GM23338 (cell line): ENCODE results near the gene ADCY3. TPM values are rescaled to one million over a fixed set of nuclear protein-coding genes. Genes with fewer than 3 reads are reported as not detected.

Experiments used
- ATAC-seq: fragments of 200-7000 bp; cut with Tn5 transposase; 3 replicates; pipeline ENCODE4 v1.9.1; 2020
- DNase-seq: peaks from one replicate; pipeline ENCODE4 v3.0.0-alpha.2; 2015; ENCODE audit warnings: low spot score
- H2AFZ ChIP-seq: fragments of 200-600 bp; sonication (generic); 2 replicates; pipeline ENCODE4 v1.8.0; 2016; ENCODE audit warnings: antibody characterized with exemption, mild to moderate bottlenecking, moderate library complexity
- H3F3A ChIP-seq: fragments of 200-600 bp; sonication (generic); replicated peaks from 2 replicates; pipeline ENCODE4 v1.8.0; 2017; ENCODE audit warnings: antibody characterized with exemption, mixed run types, low read depth
- H3K27ac ChIP-seq: fragments of 200-600 bp; sonication (generic); 2 replicates; pipeline ENCODE4 v1.6.1; 2016; ENCODE audit warnings: low read depth
- H3K27me3 ChIP-seq: fragments of 200-600 bp; sonication (generic); 2 replicates; pipeline ENCODE4 v1.8.0; 2016; ENCODE audit warnings: mild to moderate bottlenecking, mixed run types, moderate library complexity; ENCODE audit not compliant: insufficient read depth
- H3K36me3 ChIP-seq: fragments of 200-600 bp; sonication (generic); 2 replicates; pipeline ENCODE4 v1.8.0; 2016; ENCODE audit warnings: mild to moderate bottlenecking; ENCODE audit not compliant: insufficient read depth
- H3K4me1 ChIP-seq: fragments of 200-600 bp; sonication (generic); 2 replicates; pipeline ENCODE4 v1.8.0; 2016; ENCODE audit warnings: mild to moderate bottlenecking, moderate library complexity; ENCODE audit not compliant: insufficient read depth
- H3K4me2 ChIP-seq: fragments of 200-600 bp; sonication (generic); 2 replicates; pipeline ENCODE4 v1.7.1; 2017; ENCODE audit warnings: mixed run types
- H3K4me3 ChIP-seq: fragments of 200-600 bp; sonication (generic); 2 replicates; pipeline ENCODE4 v1.6.1; 2016; ENCODE audit warnings: mixed run types
- H3K79me2 ChIP-seq: fragments of 200-600 bp; sonication (generic); replicated peaks from 2 replicates; pipeline ENCODE4 v1.8.0; 2017; ENCODE audit warnings: mild to moderate bottlenecking; ENCODE audit not compliant: insufficient read depth
- H3K9me2 ChIP-seq: fragments of 200-600 bp; sonication (generic); 2 replicates; pipeline ENCODE4 v1.8.0; 2017; ENCODE audit not compliant: insufficient read depth
- H4K20me1 ChIP-seq: fragments of 200-600 bp; sonication (generic); replicated peaks from 2 replicates; pipeline ENCODE4 v1.8.0; 2017; ENCODE audit warnings: mild to moderate bottlenecking; ENCODE audit not compliant: insufficient read depth
- H3K27ac Mint-ChIP-seq: 2 replicates; pipeline ENCODE4 v1.8.0; 2020; ENCODE audit warnings: inconsistent platforms, mild to moderate bottlenecking, moderate library complexity, mixed read lengths
- H3K27me3 Mint-ChIP-seq: 3 replicates; pipeline ENCODE4 v1.8.0; 2022; ENCODE audit warnings: low read depth, mild to moderate bottlenecking, moderate library complexity, mixed read lengths, inconsistent platforms; ENCODE audit not compliant: insufficient read depth, poor library complexity
- H3K36me3 Mint-ChIP-seq: 3 replicates; pipeline ENCODE4 v1.8.0; 2021; ENCODE audit warnings: low read depth, mild to moderate bottlenecking, inconsistent platforms, moderate library complexity, mixed read lengths
- H3K4me1 Mint-ChIP-seq: 3 replicates; pipeline ENCODE4 v1.8.0; 2020; ENCODE audit warnings: mild to moderate bottlenecking, inconsistent platforms, mixed read lengths
- H3K4me3 Mint-ChIP-seq: 3 replicates; pipeline ENCODE4 v1.8.0; 2021; ENCODE audit warnings: moderate library complexity, mild to moderate bottlenecking, inconsistent platforms, mixed read lengths
- H3K9me3 Mint-ChIP-seq: 3 replicates; pipeline ENCODE4 v1.8.0; 2020; ENCODE audit warnings: moderate library complexity, mild to moderate bottlenecking, inconsistent platforms, mixed read lengths
- CREB1 ChIP-seq: fragments of 250-450 bp; sonication (Bioruptor Pico); IDR thresholded peaks from 2 replicates; pipeline ENCODE4 v1.5.0; 2020; ENCODE audit warnings: low read depth, mild to moderate bottlenecking, moderate library complexity
- EZH2phosphoT487 ChIP-seq: fragments of 200-600 bp; sonication (generic); IDR thresholded peaks from one replicate; pipeline ENCODE4 v1.8.1; 2018; ENCODE audit warnings: antibody characterized with exemption; ENCODE audit not compliant: unreplicated experiment
- JUNB ChIP-seq: IDR thresholded peaks from one replicate; pipeline ENCODE4 v1.6.1; 2016; ENCODE audit warnings: antibody characterized with exemption; ENCODE audit not compliant: unreplicated experiment
- NANOG ChIP-seq: IDR thresholded peaks from 2 replicates; pipeline ENCODE4 v1.6.1; 2016; ENCODE audit warnings: antibody characterized with exemption, borderline replicate concordance
- STAT1 ChIP-seq: IDR thresholded peaks from one replicate; pipeline ENCODE4 v1.6.1; 2016; ENCODE audit warnings: antibody characterized with exemption; ENCODE audit not compliant: unreplicated experiment
- polyA plus RNA-seq: library from polyadenylated mRNA; unstranded; fragments of >200 nt; fragmentation: Nextera tagmentation; extraction: Ambion mirVana; gene quantifications from 2 replicates; pipeline ENCODE4 v1.2.1, GENCODE V29; 2016
- total RNA-seq: library from RNA; depleted of rRNA; stranded (reverse); fragments of >200 nt; shearing (Covaris generic); gene quantifications from 2 replicates; pipeline ENCODE4 v1.2.3, GENCODE V29; 2014
- TF ChIP-seq, protein P1 (sequence below): IDR thresholded peaks from one replicate; pipeline ENCODE4 v1.6.1; 2018; ENCODE audit warnings: antibody characterized with exemption; ENCODE audit not compliant: unreplicated experiment
- TF ChIP-seq, protein P2 (sequence below): IDR thresholded peaks from 2 replicates; pipeline ENCODE4 v1.6.1; 2016; ENCODE audit warnings: antibody characterized with exemption

ADCY3 gene
- total and polyA plus RNA-seq, 2 experiments from 2014 or later: 9.7 to 32.4 TPM

DNA sequence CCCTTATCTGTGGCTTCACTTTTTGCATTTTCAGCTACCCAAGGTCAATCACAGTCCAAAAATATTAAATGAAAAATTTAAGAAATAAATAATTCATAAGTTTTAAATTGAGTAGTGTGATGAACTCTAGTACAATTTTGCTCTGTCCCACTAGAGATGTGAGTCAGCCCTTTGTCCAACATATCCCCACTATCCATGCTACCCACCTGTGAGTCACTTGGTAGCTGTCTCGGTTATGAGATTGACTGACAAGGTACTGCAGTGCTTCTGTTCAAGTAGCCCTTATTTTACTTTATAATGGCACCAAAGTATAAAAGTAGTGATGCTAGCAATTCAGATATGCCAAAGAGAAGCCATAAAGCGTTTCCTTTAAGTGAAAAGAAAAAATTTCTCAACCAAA, 28.8 kb downstream of the ADCY3 start:
- Mint-ChIP-seq H3K9me3 (peaks cover 28% of the 10 kb centered on the region), H3K4me3 (no peak overlapping the region), H3K27me3 (peaks cover 2% of the 10 kb centered on the region), H3K27ac (no peak overlapping the region), H3K4me1 (peaks cover 6% of the 10 kb centered on the region), H3K36me3 (peaks cover 22% of the 10 kb centered on the region)
- H3K79me2 ChIP-seq: no peaks in the 10 kb centered on the region
- ATAC-seq (no peak), DNase-seq (no peak)
- H3K27me3 ChIP-seq: no peaks in the 10 kb centered on the region
- no peak overlapping the region for H3K4me2 ChIP-seq
- no peak overlapping the region for H2AFZ ChIP-seq
- H3K27ac ChIP-seq: no peak overlapping the region
- no peaks in the 10 kb centered on the region for H3K4me1 ChIP-seq
- H4K20me1 ChIP-seq: no peaks in the 10 kb centered on the region; the same call in 1 of the 2 replicates
- H3K9me2 ChIP-seq: no peaks in the 10 kb centered on the region
- TF ChIP-seq, protein P1, sequence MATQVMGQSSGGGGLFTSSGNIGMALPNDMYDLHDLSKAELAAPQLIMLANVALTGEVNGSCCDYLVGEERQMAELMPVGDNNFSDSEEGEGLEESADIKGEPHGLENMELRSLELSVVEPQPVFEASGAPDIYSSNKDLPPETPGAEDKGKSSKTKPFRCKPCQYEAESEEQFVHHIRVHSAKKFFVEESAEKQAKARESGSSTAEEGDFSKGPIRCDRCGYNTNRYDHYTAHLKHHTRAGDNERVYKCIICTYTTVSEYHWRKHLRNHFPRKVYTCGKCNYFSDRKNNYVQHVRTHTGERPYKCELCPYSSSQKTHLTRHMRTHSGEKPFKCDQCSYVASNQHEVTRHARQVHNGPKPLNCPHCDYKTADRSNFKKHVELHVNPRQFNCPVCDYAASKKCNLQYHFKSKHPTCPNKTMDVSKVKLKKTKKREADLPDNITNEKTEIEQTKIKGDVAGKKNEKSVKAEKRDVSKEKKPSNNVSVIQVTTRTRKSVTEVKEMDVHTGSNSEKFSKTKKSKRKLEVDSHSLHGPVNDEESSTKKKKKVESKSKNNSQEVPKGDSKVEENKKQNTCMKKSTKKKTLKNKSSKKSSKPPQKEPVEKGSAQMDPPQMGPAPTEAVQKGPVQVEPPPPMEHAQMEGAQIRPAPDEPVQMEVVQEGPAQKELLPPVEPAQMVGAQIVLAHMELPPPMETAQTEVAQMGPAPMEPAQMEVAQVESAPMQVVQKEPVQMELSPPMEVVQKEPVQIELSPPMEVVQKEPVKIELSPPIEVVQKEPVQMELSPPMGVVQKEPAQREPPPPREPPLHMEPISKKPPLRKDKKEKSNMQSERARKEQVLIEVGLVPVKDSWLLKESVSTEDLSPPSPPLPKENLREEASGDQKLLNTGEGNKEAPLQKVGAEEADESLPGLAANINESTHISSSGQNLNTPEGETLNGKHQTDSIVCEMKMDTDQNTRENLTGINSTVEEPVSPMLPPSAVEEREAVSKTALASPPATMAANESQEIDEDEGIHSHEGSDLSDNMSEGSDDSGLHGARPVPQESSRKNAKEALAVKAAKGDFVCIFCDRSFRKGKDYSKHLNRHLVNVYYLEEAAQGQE: no peak
- no peak for TF ChIP-seq CREB1 (CRISPR knock-in tag)
- no peak for TF ChIP-seq NANOG
- TF ChIP-seq, protein P2, sequence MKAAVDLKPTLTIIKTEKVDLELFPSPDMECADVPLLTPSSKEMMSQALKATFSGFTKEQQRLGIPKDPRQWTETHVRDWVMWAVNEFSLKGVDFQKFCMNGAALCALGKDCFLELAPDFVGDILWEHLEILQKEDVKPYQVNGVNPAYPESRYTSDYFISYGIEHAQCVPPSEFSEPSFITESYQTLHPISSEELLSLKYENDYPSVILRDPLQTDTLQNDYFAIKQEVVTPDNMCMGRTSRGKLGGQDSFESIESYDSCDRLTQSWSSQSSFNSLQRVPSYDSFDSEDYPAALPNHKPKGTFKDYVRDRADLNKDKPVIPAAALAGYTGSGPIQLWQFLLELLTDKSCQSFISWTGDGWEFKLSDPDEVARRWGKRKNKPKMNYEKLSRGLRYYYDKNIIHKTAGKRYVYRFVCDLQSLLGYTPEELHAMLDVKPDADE: no peak
- no peak for TF ChIP-seq EZH2phosphoT487
- no peak for TF ChIP-seq STAT1
- TF ChIP-seq JUNB: no peak
- peaks cover 9% of the 10 kb centered on the region for H3K36me3 ChIP-seq
- no peaks in the 10 kb centered on the region for H3F3A ChIP-seq
- H3K4me3 ChIP-seq: no peak overlapping the region

DNA sequence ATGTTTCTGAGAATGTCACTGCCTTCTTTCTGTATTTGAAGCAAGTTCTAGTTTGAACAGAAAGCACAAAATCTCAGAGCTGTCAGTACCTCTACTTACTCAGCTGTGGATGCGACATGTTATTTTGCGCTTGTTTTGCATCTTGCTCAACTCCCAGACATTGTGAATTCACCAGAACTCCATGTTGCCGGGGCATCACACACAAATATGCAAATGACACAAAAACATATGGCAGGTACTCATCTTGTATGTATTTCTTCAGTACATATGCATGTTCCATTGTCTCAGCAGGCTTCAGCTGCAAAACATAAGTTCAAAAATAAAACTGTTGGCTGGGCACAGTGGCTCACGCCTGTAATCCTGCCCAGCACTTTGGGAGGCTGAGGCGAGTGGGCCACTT, 30.8 kb downstream of the ADCY3 start:
- Mint-ChIP-seq H3K27ac (no peak overlapping the region), H3K4me1 (peaks cover 14% of the 10 kb centered on the region), H3K36me3 (peaks cover 3% of the 10 kb centered on the region), H3K27me3 (peaks cover 4% of the 10 kb centered on the region), H3K4me3 (no peak overlapping the region), H3K9me3 (peaks cover 10% of the 10 kb centered on the region; the same call in 2 of the 3 replicates)
- no peaks in the 10 kb centered on the region for H3K4me1 ChIP-seq
- H4K20me1 ChIP-seq: no peaks in the 10 kb centered on the region; the same call in 1 of the 2 replicates
- H3F3A ChIP-seq: no peaks in the 10 kb centered on the region
- ATAC-seq: no peak
- no peaks in the 10 kb centered on the region for H3K27me3 ChIP-seq
- no peak overlapping the region for H3K4me2 ChIP-seq
- no peaks in the 10 kb centered on the region for H3K79me2 ChIP-seq
- DNase-seq: no peak
- no peak overlapping the region for H3K27ac ChIP-seq
- no peak overlapping the region for H2AFZ ChIP-seq
- no peaks in the 10 kb centered on the region; the same call in 1 of the 2 replicates for H3K9me2 ChIP-seq
- no peaks in the 10 kb centered on the region; the same call in 1 of the 2 replicates for H3K36me3 ChIP-seq
- H3K4me3 ChIP-seq: no peak overlapping the region
- TF ChIP-seq, protein P1: no peak
- no peak for TF ChIP-seq CREB1 (CRISPR knock-in tag)
